ENCODE data around the gene P2RY6. TPM values are rescaled to one million over a fixed set of nuclear protein-coding genes. Genes with fewer than 3 reads are reported as not detected.

The P2RY6 gene
- polyA plus RNA-seq, 1 donor (not counting 4 experiments of a cell fraction or from before 2014, with no cell fraction given) = 0.04 TPM

- H3K4me3 ChIP-seq (ENCODE audit: control insufficient read depth in 2 of 3, extremely low read depth in 1 of 3, insufficient read depth in 2 of 3, low read depth in 1 of 3, low read length in 3 of 3) = no peak overlapping the region
- no peak for FAIRE-seq
- H2AFZ ChIP-seq (ENCODE audit: control insufficient read depth, low read length) = no peak overlapping the region
- H3K9ac ChIP-seq (ENCODE audit: control insufficient read depth, extremely low read depth, insufficient read depth, low read length) = no peak overlapping the region
- dilution Hi-C loops (cut with MboI; ENCODE audit: extremely low pct_ligation_motif_present, low sequenced_read_pairs) = no loop called here
- TF ChIP-seq CTCF (optimal IDR thresholded peaks at IDR 0.05 in 1 of 3, IDR thresholded peaks at IDR 0.05 in 1 of 3, conservative IDR thresholded peaks at IDR 0.05 in 1 of 3; ENCODE audit: extremely low read depth in 1 of 3, insufficient read depth in 2 of 3, low read length in 3 of 3) (no peak), EZH2 (IDR thresholded peaks at IDR 0.05; ENCODE audit: low read length) (no peak)
- H3K36me3 ChIP-seq (ENCODE audit: control insufficient read depth in 2 of 2, extremely low read depth in 1 of 2, insufficient read depth in 2 of 2, low read length in 2 of 2) = peaks cover 0 to 3% of the 10 kb centered on the region in 2 experiments
- H3K4me2 ChIP-seq (ENCODE audit: control insufficient read depth, extremely low read depth, insufficient read depth, low read depth, low read length) = no peak overlapping the region
- DNase-seq (ENCODE audit: low read depth, low spot score) = no peak
- no peaks in the 10 kb centered on the region for H3K9me1 ChIP-seq (ENCODE audit: control insufficient read depth, extremely low read depth, insufficient read depth, low read length)
- H4K20me1 ChIP-seq (ENCODE audit: control insufficient read depth, extremely low read depth, insufficient read depth, low read length) = no peaks in the 10 kb centered on the region
- H3K79me2 ChIP-seq (ENCODE audit: control insufficient read depth, insufficient read depth, low read length) = peaks cover 5% of the 10 kb centered on the region
- no peak overlapping the region for H3K27ac ChIP-seq (ENCODE audit: control insufficient read depth, insufficient read depth, low read length)
- H3K4me1 ChIP-seq (ENCODE audit: control insufficient read depth, extremely low read depth, insufficient read depth, low read length) = peaks cover 10% of the 10 kb centered on the region
- H3K27me3 ChIP-seq (ENCODE audit: control insufficient read depth, extremely low read depth, insufficient read depth, low read length) = no peaks in the 10 kb centered on the region
- no peaks in the 10 kb centered on the region for H3K9me3 ChIP-seq (ENCODE audit: control insufficient read depth, low read depth, low read length)
These were observed 39.9 kb downstream of the P2RY6 start for GRCh38 chr11:73312036-73312435.

- DNase-seq (ENCODE audit: low read depth, low spot score) (no peak), FAIRE-seq (no peak)
- peaks cover 5% of the 10 kb centered on the region for H3K79me2 ChIP-seq (ENCODE audit: control insufficient read depth, insufficient read depth, low read length)
- H4K20me1 ChIP-seq (ENCODE audit: control insufficient read depth, extremely low read depth, insufficient read depth, low read length) = no peaks in the 10 kb centered on the region
- no peak overlapping the region for H3K27ac ChIP-seq (ENCODE audit: control insufficient read depth, insufficient read depth, low read length)
- peaks cover 0 to 3% of the 10 kb centered on the region in 2 experiments for H3K36me3 ChIP-seq (ENCODE audit: control insufficient read depth in 2 of 2, extremely low read depth in 1 of 2, insufficient read depth in 2 of 2, low read length in 2 of 2)
- H3K27me3 ChIP-seq (ENCODE audit: control insufficient read depth, extremely low read depth, insufficient read depth, low read length) = no peaks in the 10 kb centered on the region
- no peaks in the 10 kb centered on the region for H3K9me3 ChIP-seq (ENCODE audit: control insufficient read depth, low read depth, low read length)
- dilution Hi-C loops (cut with MboI; ENCODE audit: extremely low pct_ligation_motif_present, low sequenced_read_pairs) = no loop called here
- H3K4me1 ChIP-seq (ENCODE audit: control insufficient read depth, extremely low read depth, insufficient read depth, low read length) = peaks cover 8% of the 10 kb centered on the region
- no peak overlapping the region for H3K4me2 ChIP-seq (ENCODE audit: control insufficient read depth, extremely low read depth, insufficient read depth, low read depth, low read length)
- no peak overlapping the region for H3K9ac ChIP-seq (ENCODE audit: control insufficient read depth, extremely low read depth, insufficient read depth, low read length)
- no peak overlapping the region for H3K4me3 ChIP-seq (ENCODE audit: control insufficient read depth in 2 of 3, extremely low read depth in 1 of 3, insufficient read depth in 2 of 3, low read depth in 1 of 3, low read length in 3 of 3)
- no peak for TF ChIP-seq CTCF (optimal IDR thresholded peaks at IDR 0.05 in 1 of 3, IDR thresholded peaks at IDR 0.05 in 1 of 3, conservative IDR thresholded peaks at IDR 0.05 in 1 of 3; ENCODE audit: extremely low read depth in 1 of 3, insufficient read depth in 2 of 3, low read length in 3 of 3)
- TF ChIP-seq EZH2 (IDR thresholded peaks at IDR 0.05; ENCODE audit: low read length) = no peak
- H2AFZ ChIP-seq (ENCODE audit: control insufficient read depth, low read length) = no peak overlapping the region
- no peaks in the 10 kb centered on the region for H3K9me1 ChIP-seq (ENCODE audit: control insufficient read depth, extremely low read depth, insufficient read depth, low read length)
These were observed 40.8 kb downstream of the P2RY6 start for GRCh38 chr11:73312851-73313327.

All from keratinocyte (primary cell).